CD4-positive, alpha-beta T cell treated with Interferon alpha-2 for 1 hour (primary cell): Measurements from ENCODE around the gene ACVR1.

Experiments used
- DNase-seq, 2 donors: peaks; one replicate each; pipeline ENCODE4 v3.0.0-alpha.2; 2020 to 2022

ACVR1 gene

GRCh38 chr2:157825885-157826284, 50.2 kb downstream of the ACVR1 start:
- DNase-seq: no peak

DNA sequence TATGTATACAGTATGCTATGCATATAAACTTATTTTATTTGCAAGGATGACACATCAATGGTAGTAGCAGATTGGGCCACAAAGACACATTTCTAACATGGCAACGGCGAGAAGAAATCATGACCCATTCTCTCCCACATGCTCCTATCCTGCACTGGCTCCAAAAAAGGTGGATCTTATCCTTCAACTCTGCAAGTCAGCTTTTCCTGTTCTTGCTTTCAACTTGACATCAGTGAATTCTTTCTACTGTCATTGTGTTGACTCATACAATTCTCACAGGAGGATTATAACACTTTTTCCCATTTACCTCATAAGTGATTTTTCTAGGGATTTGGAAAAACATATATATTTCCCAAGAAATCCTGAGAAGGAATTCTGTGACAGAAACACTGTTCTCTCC, 53.1 kb downstream of the ACVR1 start:
- DNase-seq: no peak

- no peak for DNase-seq
Observed at GRCh38 chr2:157822533-157822932, 53.6 kb downstream of the ACVR1 start.

DNA sequence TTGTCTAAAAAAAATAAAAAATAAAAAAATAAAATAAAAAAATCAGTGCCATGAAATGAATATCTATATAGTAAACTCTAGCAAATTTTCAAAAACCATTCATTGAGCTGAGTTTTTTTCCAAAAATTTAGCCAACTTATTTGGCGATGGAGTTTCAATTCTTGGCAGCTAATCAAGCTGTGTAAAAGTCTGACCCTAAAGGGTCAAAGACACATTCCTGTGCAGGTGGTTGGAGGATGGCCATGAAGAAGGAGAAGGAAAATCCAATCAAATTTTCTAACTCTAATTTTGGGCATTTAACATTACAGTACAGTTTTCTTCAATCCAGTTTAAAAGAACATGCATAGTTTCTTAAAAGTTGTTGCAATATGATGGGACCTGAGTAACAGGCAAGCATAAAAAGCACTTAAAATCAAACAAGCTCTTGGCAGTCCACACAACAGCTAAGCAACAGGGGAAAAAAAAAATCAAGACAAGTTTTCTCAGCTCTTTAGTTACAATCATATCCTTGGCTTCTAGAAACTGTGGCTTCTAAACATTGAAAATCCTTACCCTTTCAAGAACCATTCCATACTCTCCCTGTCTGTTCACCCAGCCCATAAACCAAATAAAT, 54.5 kb downstream of the ACVR1 start:
- no peak for DNase-seq

- DNase-seq: no peak
Observed at GRCh38 chr2:157820193-157820592, 55.9 kb downstream of the ACVR1 start.

- no peak for DNase-seq
Observed at GRCh38 chr2:157819761-157820160, 56.4 kb downstream of the ACVR1 start.

DNA sequence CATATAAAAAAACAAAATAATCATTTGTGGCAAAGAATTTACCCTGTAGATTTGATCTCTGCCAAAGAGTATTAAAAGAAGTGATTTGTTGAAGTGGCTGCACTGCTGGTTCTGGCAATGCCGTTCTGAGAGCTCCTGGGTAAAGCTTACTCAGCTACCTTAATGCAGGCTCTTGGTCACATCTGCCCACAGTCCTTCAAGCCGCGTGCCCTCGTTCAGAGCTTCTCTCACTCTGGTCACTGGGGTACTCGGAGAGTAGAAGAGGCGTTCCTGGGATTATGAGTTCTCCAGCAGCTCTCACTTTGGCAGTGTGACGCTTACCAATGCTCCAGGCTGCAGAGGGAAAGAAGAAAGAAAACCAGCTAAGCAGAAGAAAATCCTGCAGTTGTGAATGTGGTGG, 57.9 kb downstream of the ACVR1 start:
- no peak for DNase-seq

DNA sequence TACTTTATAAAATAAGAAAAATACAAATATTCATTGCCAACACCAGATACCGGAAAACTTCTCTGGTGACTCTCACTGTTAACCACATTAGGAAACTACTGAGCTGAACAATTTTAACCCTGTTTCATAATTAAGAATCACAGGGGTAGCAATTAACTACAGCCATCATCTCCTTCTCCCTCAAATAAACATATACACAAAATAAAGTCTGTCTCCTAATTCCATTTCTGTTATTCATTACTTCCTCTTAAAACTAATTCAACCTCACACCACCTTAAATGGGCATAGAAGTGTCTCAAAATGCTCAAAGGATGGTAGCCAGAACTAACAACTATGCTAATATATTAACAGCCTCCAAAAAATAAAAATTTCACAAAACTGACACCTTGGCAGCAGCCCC, 60.7 kb downstream of the ACVR1 start:
- DNase-seq: no peak

GRCh38 chr2:157813467-157813866, 62.7 kb downstream of the ACVR1 start:
- no peak for DNase-seq

GRCh38 chr2:157810037-157810436, 66.1 kb downstream of the ACVR1 start:
- no peak for DNase-seq

GRCh38 chr2:157809212-157809611, 66.9 kb downstream of the ACVR1 start:
- DNase-seq: no peak

DNA sequence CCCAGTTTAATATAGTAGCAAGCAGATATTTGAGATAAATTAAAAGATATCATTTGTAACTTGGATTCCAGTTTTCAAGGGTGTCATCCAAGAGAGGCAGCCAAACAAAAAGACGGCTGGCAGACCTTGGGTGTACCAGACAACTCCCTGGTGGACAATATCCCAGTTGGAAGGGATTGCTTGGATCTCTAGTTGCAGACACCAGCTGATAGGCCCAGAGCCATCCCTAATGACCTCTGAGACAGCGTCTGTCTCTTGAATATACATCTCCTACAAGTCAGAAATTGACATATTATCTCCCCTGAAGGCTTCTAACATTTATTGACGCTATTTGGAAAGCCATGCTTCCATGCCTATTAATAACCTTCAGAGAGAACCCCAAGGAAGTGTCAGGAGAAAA, 67.7 kb downstream of the ACVR1 start:
- DNase-seq: no peak

DNA sequence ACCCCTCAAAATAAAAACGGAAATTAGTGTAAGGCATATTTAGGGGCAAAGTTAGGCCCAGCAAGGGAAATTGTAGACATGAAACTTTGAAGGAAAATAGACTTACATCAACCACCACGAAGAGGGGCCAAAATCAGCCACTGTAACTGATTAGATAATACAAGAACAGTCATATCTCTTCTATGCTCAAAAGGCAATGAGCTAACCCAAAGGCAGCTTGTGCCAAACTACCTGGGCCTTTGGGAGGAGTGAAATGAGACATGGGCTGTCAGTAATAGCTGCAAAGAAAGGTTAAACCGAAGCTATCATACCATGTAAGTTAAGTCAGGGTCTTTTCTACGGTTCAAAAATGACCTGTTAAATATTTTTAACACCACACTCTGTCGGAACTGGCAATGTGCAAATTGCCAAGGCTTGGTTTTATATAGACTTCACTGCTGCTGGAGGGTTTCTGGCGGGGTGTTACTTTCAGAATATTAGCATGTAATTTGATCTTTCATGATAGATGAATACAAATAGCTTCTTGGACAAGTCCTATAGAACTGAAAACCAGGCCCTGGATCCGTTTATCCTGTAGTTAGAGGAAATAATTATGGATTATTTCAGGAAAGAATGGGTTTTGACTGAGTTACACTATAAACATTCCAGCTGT, 69.6 kb downstream of the ACVR1 start:
- no peak for DNase-seq

- DNase-seq: no peak
Observed at GRCh38 chr2:157805519-157805918, 70.6 kb downstream of the ACVR1 start.

GRCh38 chr2:157804355-157804754, 71.8 kb downstream of the ACVR1 start:
- DNase-seq: no peak

GRCh38 chr2:157803952-157804351, 72.2 kb downstream of the ACVR1 start:
- DNase-seq: no peak

- no peak for DNase-seq
Observed at GRCh38 chr2:157803476-157803875, 72.7 kb downstream of the ACVR1 start.

DNA sequence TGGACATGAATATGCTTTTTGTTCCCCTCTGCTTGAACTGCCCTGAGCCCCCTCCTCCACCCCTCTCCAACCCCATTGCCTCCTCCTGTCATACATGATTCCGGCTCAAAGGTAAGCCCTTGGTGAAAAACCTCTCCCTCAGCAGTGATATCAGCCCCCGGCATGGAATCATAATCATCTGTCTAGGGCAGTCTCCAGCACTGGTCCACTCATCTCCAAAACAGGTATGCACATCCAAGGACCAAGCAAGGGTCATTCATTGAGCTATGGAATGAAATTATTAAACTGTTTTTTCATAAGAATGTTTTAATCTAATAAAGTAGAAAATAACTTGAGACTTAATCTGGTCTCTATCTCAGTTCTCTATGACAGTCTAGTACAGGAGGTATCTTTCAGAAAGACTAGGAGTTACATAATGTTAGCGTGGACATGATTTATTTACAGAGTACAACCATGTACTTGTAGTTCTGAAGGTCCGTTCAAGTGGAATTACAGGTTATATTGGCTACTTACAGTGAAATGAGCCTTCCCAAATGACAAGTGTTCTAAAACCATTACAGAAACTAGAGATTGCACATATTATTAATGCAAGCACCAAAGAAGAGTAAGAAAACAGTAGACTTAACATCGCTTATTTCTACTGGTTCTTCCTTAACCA, 75.2 kb downstream of the ACVR1 start:
- no peak for DNase-seq

DNA sequence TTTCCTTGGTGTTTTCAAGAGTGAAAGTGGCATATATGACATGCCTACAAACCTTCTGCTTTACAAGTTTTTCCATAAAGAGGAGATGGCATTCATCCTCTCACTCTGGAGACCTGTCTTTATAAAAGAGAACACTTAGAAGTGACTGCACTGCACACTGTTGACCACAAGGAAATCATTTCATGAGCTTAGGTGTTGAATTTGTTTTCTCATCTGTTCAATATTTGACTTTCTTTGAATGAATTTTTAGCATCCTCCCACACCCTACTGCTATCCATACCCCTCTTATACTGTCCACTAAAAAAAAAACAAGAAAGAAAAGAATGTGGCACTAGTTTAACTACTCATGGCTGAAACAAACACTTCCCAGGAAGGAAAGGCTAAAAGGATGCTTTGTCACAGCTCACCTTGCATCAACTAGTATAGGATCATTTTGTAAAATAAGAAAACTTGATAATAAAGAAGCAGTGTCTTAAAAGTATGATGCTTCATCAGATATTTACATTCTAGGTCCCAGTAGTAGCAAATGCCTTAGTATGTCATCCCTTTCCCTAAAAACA, 83.0 kb downstream of the ACVR1 start:
- no peak for DNase-seq

DNA sequence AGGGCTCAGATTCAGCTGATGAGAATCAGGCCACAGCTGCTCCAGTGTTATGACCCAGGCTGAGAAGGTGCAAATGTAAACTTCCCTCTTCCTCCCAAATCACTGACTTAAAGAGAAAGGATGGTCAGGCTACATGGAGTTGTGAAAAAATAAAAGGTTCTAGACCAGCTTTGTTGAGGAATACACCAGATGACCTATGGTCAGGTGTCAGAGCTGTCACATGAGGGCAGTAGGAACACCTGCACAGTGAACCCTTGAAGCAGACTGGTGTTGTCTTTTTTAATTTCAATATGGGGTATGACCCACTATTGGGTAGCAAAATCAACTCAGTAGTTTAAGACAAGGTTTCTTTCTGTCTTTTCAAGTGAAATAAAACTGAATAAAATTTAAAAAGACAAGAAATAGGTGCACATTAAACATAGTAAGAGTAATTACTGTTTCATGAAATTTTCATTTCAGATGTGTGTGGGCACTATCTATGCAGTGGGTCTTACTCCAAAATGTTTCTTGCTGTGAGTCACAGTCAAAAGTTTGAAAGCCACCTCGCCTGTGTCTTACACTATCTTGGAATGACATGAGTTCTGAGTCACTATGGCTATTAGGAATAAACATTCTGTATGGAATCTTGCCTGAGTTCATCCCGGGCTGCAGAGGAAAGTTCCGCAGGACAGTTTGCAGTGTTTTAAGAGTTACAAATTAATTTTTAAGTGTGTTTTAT, 83.6 kb downstream of the ACVR1 start:
- DNase-seq: no peak

- no peak for DNase-seq
Observed at GRCh38 chr2:157790780-157791179, 85.3 kb downstream of the ACVR1 start.

GRCh38 chr2:157789933-157790511, 86.1 kb downstream of the ACVR1 start:
- no peak for DNase-seq

- no peak for DNase-seq
Observed at GRCh38 chr2:157789256-157789655, 86.9 kb downstream of the ACVR1 start.
